Rectal smooth muscle tissue (tissue), 1 donor: ENCODE data around the gene NES.

Experiments used
- H3K27ac ChIP-seq: one replicate; pipeline ENCODE4 v1.7.0; 2013; ENCODE audit warnings: low read depth, low read length, inconsistent platforms
- H3K27me3 ChIP-seq: one replicate; pipeline ENCODE4 v1.7.0; 2013; ENCODE audit warnings: low read length; ENCODE audit not compliant: control insufficient read depth, insufficient read depth
- H3K36me3 ChIP-seq: one replicate; pipeline ENCODE4 v1.7.0; 2013; ENCODE audit warnings: low read length; ENCODE audit not compliant: control insufficient read depth, insufficient read depth
- H3K4me1 ChIP-seq: one replicate; pipeline ENCODE4 v1.7.0; 2013; ENCODE audit warnings: low read length; ENCODE audit not compliant: control insufficient read depth, insufficient read depth
- H3K4me3 ChIP-seq: one replicate; pipeline ENCODE4 v1.7.0; 2013; ENCODE audit warnings: low read length
- H3K9ac ChIP-seq: one replicate; pipeline ENCODE4 v1.7.0; 2013; ENCODE audit warnings: low read length

Gene NES

GRCh38 chr1:156676820-156677615, at the start of gene NES:
Gene NES, minus strand, starts transcription at chr1:156677407. Its CDS starts 143 bp downstream, at chr1:156677264.
- Histone ChIP-seq H3K9ac (peak within 1 kb of the TSS; percentile 4), H3K4me3 (peak within 1 kb of the TSS; percentile 57)

GRCh38 chr1:156726549-156727226, 49.5 kb upstream of the NES start:
- H3K36me3 ChIP-seq, result peaks cover 22% of the 10 kb centered on the region
- H3K27ac ChIP-seq, result no peak overlapping the region
- H3K4me3 ChIP-seq, result peak overlapping the region; percentile 89
- H3K27me3 ChIP-seq, result no peaks in the 10 kb centered on the region
- H3K9ac ChIP-seq, result peak overlapping the region; percentile 14
- H3K4me1 ChIP-seq, result peaks cover 28% of the 10 kb centered on the region

More at GRCh38 chr1:156676820-156677615, at the start of gene NES:
- H3K27ac ChIP-seq, result peak within 1 kb of the TSS; percentile 40
- H3K27me3 ChIP-seq, result peaks cover 8% of the 10 kb centered on the region
- H3K4me1 ChIP-seq, result peaks cover 9% of the 10 kb centered on the region
- no peaks in the 10 kb centered on the region for H3K36me3 ChIP-seq

- no peak overlapping the region for H3K27ac ChIP-seq
- peaks cover 28% of the 10 kb centered on the region for H3K4me1 ChIP-seq
- H3K36me3 ChIP-seq, result peaks cover 22% of the 10 kb centered on the region
Observed at GRCh38 chr1:156725683-156726280, 48.6 kb upstream of the NES start.

GRCh38 chr1:156721535-156721934, 44.3 kb upstream of the NES start:
- peaks cover 22% of the 10 kb centered on the region for H3K36me3 ChIP-seq
- H3K9ac ChIP-seq, result no peak overlapping the region
- H3K27ac ChIP-seq, result no peak overlapping the region
- H3K27me3 ChIP-seq, result no peaks in the 10 kb centered on the region
- H3K4me1 ChIP-seq, result peaks cover 14% of the 10 kb centered on the region
- no peak overlapping the region for H3K4me3 ChIP-seq

More at GRCh38 chr1:156725683-156726280, 48.6 kb upstream of the NES start:
- Histone ChIP-seq H3K27me3 (no peaks in the 10 kb centered on the region), H3K4me3 (peak overlapping the region; percentile 89), H3K9ac (no peak overlapping the region)

- H3K4me1 ChIP-seq, result peaks cover 10% of the 10 kb centered on the region
- H3K36me3 ChIP-seq, result peaks cover 22% of the 10 kb centered on the region
- H3K27me3 ChIP-seq, result no peaks in the 10 kb centered on the region
- no peak overlapping the region for H3K27ac ChIP-seq
- H3K4me3 ChIP-seq, result no peak overlapping the region
- no peak overlapping the region for H3K9ac ChIP-seq
Observed at GRCh38 chr1:156721131-156721530, 43.9 kb upstream of the NES start.

GRCh38 chr1:156717351-156717750, 40.1 kb upstream of the NES start:
- Histone ChIP-seq H3K27ac (no peak overlapping the region), H3K4me1 (peaks cover 4% of the 10 kb centered on the region), H3K36me3 (peaks cover 5% of the 10 kb centered on the region), H3K4me3 (no peak overlapping the region), H3K27me3 (no peaks in the 10 kb centered on the region), H3K9ac (no peak overlapping the region)

GRCh38 chr1:156714830-156715229, 37.6 kb upstream of the NES start:
- Histone ChIP-seq H3K4me1 (peaks cover 26% of the 10 kb centered on the region), H3K4me3 (no peak overlapping the region), H3K36me3 (no peaks in the 10 kb centered on the region), H3K9ac (no peak overlapping the region), H3K27ac (no peak overlapping the region), H3K27me3 (no peaks in the 10 kb centered on the region)

- Histone ChIP-seq H3K27ac (no peak overlapping the region), H3K36me3 (no peaks in the 10 kb centered on the region)
Observed at GRCh38 chr1:156712626-156713025, 35.4 kb upstream of the NES start.

GRCh38 chr1:156711011-156711817, 34.0 kb upstream of the NES start:
- H3K4me3 ChIP-seq, result no peak overlapping the region
- H3K9ac ChIP-seq, result no peak overlapping the region
- H3K27ac ChIP-seq, result peak overlapping the region; percentile 52
- H3K27me3 ChIP-seq, result no peaks in the 10 kb centered on the region
- H3K4me1 ChIP-seq, result peaks cover 30% of the 10 kb centered on the region
- no peaks in the 10 kb centered on the region for H3K36me3 ChIP-seq

More at GRCh38 chr1:156712626-156713025, 35.4 kb upstream of the NES start:
- H3K4me1 ChIP-seq, result peaks cover 30% of the 10 kb centered on the region
- no peak overlapping the region for H3K4me3 ChIP-seq
- no peak overlapping the region for H3K9ac ChIP-seq
- H3K27me3 ChIP-seq, result no peaks in the 10 kb centered on the region

GRCh38 chr1:156709757-156710489, 32.7 kb upstream of the NES start:
- H3K36me3 ChIP-seq, result no peaks in the 10 kb centered on the region
- H3K9ac ChIP-seq, result no peak overlapping the region
- peaks cover 38% of the 10 kb centered on the region for H3K4me1 ChIP-seq
- peak overlapping the region; percentile 72 for H3K27ac ChIP-seq
- no peaks in the 10 kb centered on the region for H3K27me3 ChIP-seq
- H3K4me3 ChIP-seq, result no peak overlapping the region

GRCh38 chr1:156709031-156709430, 31.8 kb upstream of the NES start:
- Histone ChIP-seq H3K9ac (no peak overlapping the region), H3K4me3 (no peak overlapping the region), H3K27me3 (peaks cover 5% of the 10 kb centered on the region), H3K4me1 (peaks cover 43% of the 10 kb centered on the region), H3K27ac (peak overlapping the region; percentile 72), H3K36me3 (no peaks in the 10 kb centered on the region)
